Uterus (tissue), 2 donors: ENCODE results near the gene MAD1L1.
"Not testable (repeated sequence)": the region's sequence is repeated elsewhere in the genome, so short reads cannot be mapped to it uniquely, and the experiment has no call there.

ENCODE experiments used
- POLR2A ChIP-seq, 2 donors: fragments of 450-650 bp; IDR thresholded peaks; one replicate each; pipeline ENCODE4 v1.6.1; 2016; ENCODE audit warnings: antibody characterized with exemption in 2 of 2, mild to moderate bottlenecking in 1 of 2, moderate library complexity in 1 of 2
- TF ChIP-seq, protein P1 (sequence below), 4 experiments: fragments of 200-600 bp in 2 of 4; fragments of 450-650 bp in 2 of 4; sonication (generic) in 2 of 4; IDR thresholded peaks; one replicate each; pipeline ENCODE4 v1.5.1; 2016 to 2019; ENCODE audit warnings: antibody characterized with exemption in 4 of 4, mild to moderate bottlenecking in 2 of 4, moderate library complexity in 1 of 4

DNA sequence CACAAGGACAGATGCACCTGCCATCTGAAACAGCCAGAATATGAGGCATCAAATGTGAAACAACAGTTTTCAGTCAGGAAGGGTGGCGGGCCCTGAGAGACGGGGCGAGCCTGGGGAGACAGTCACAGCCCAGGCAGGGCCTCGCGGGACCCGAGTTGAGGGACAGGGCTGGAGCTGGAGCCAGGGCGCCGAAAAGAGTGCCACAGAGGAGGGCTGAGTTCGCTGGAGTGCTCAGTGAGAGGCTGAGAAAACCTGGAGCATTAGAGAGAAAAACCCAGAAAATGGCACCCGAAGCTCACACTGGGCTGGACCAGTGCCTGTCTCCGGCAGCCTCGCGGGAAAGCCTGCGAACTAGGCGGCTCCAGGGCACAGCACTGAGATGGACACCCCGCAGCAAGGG lies 404.6 kb downstream of the MAD1L1 start:
- not testable (repeated sequence) for TF ChIP-seq POLR2A (IDR thresholded peaks at IDR 0.05)
- TF ChIP-seq, protein P1, sequence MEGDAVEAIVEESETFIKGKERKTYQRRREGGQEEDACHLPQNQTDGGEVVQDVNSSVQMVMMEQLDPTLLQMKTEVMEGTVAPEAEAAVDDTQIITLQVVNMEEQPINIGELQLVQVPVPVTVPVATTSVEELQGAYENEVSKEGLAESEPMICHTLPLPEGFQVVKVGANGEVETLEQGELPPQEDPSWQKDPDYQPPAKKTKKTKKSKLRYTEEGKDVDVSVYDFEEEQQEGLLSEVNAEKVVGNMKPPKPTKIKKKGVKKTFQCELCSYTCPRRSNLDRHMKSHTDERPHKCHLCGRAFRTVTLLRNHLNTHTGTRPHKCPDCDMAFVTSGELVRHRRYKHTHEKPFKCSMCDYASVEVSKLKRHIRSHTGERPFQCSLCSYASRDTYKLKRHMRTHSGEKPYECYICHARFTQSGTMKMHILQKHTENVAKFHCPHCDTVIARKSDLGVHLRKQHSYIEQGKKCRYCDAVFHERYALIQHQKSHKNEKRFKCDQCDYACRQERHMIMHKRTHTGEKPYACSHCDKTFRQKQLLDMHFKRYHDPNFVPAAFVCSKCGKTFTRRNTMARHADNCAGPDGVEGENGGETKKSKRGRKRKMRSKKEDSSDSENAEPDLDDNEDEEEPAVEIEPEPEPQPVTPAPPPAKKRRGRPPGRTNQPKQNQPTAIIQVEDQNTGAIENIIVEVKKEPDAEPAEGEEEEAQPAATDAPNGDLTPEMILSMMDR (IDR thresholded peaks at IDR 0.05) = not testable (repeated sequence)
